GM18870 (cell line): ENCODE results near the gene PTTG1IP2.

ENCODE experiments used
- ATAC-seq: cut with Tn5 transposase; IDR thresholded peaks from one replicate; pipeline ENCODE4 v1.9.1; 2021; ENCODE audit warnings: moderate library complexity; ENCODE audit not compliant: unreplicated experiment

PTTG1IP2 gene

GRCh38 chr7:90552521-90552920 is 83.1 kb downstream of the PTTG1IP2 start:
- ATAC-seq, result no peak

- ATAC-seq, result no peak
Observed at GRCh38 chr7:90560730-90561129, 91.3 kb downstream of the PTTG1IP2 start.
